H1 (cell line): ENCODE data around the gene HDC. TPM values are rescaled to one million over a fixed set of nuclear protein-coding genes. Genes with fewer than 3 reads are reported as not detected.

Source experiments
- CTCF ChIA-PET: fragments of 300-600 bp; sonication (Branson Sonifier 250); formaldehyde crosslinking; loops from one replicate; lab custom pipeline; 2021; ENCODE audit not compliant: partially characterized antibody; lab: Charles Lee
- POLR2A ChIA-PET: fragments of 300-600 bp; sonication (Branson Sonifier 250); formaldehyde crosslinking; loops from one replicate; lab custom pipeline; 2021; ENCODE audit warnings: inconsistent platforms; ENCODE audit not compliant: partially characterized antibody; lab: Charles Lee
- DNase-seq, 2 experiments: peaks; one replicate each; pipeline versions ENCODE4 v3.0.0 to v3.0.0-alpha.2; 2010 to 2022; ENCODE audit warnings: low spot score in 2 of 2, low read depth in 1 of 2, mixed read lengths in 1 of 2
- FAIRE-seq: peaks from 2 replicates; lab custom pipeline; 2011; peaks lifted over from hg19 to GRCh38; lab: Jason Lieb, UNC
- H2AFZ ChIP-seq: 2 replicates; pipeline ENCODE4 v1.8.1; 2012; ENCODE audit warnings: low read length, inconsistent platforms
- H2AK5ac ChIP-seq: 2 replicates; pipeline ENCODE4 v1.6.1; 2013; ENCODE audit warnings: low read depth, low read length
- H2BK120ac ChIP-seq: replicated peaks from 2 replicates; pipeline ENCODE3; 2013; ENCODE audit warnings: low read depth, low read length, inconsistent platforms
- H2BK12ac ChIP-seq: 2 replicates; pipeline ENCODE4 v1.6.1; 2013; ENCODE audit warnings: low read depth, low read length
- H2BK15ac ChIP-seq: 2 replicates; pipeline ENCODE4 v1.6.1; 2013; ENCODE audit warnings: low read length
- H2BK20ac ChIP-seq: 2 replicates; pipeline ENCODE4 v1.6.1; 2013; ENCODE audit warnings: low read length
- H2BK5ac ChIP-seq: 2 replicates; pipeline ENCODE4 v1.6.1; 2013; ENCODE audit warnings: low read depth, low read length
- H3K14ac ChIP-seq: 2 replicates; pipeline ENCODE4 v1.6.1; 2013; ENCODE audit warnings: inconsistent platforms; ENCODE audit not compliant: insufficient read length
- H3K18ac ChIP-seq: 2 replicates; pipeline ENCODE4 v1.6.1; 2013; ENCODE audit warnings: low read length; ENCODE audit errors: extremely low read depth
- H3K23ac ChIP-seq: 2 replicates; pipeline ENCODE4 v1.6.1; 2013; ENCODE audit warnings: inconsistent platforms; ENCODE audit not compliant: insufficient read length
- H3K23me2 ChIP-seq: 2 replicates; pipeline ENCODE4 v1.6.1; 2013; ENCODE audit warnings: low read depth, low read length
- H3K27ac ChIP-seq: 2 replicates; pipeline ENCODE4 v1.6.1; 2011; ENCODE audit warnings: low read depth, low read length, inconsistent platforms
- H3K27me3 ChIP-seq, 4 experiments: replicated peaks in 1 of 4; 1 replicate in 1 of 4; 2 replicates in 3 of 4; pipeline versions ENCODE4 v1.6.1 to v1.8.1; 2011 to 2013; ENCODE audit warnings: low read length in 3 of 4, mild to moderate bottlenecking in 3 of 4, inconsistent platforms in 2 of 4, mixed read lengths in 2 of 4, moderate library complexity in 1 of 4; ENCODE audit not compliant: control insufficient read depth in 3 of 4, insufficient read depth in 3 of 4; ENCODE audit errors: extremely low read depth in 1 of 4
- H3K36me3 ChIP-seq, 4 experiments: 2 replicates each; pipeline versions ENCODE4 v1.6.1 to v1.8.1; 2011 to 2013; ENCODE audit warnings: mild to moderate bottlenecking in 4 of 4, low read length in 3 of 4, moderate library complexity in 2 of 4, control low read depth in 1 of 4, inconsistent platforms in 1 of 4; ENCODE audit not compliant: insufficient read depth in 4 of 4, control insufficient read depth in 2 of 4
- H3K4ac ChIP-seq: replicated peaks from 2 replicates; pipeline ENCODE3; 2013; ENCODE audit warnings: low read length, low read depth, mixed read lengths, inconsistent platforms; ENCODE audit not compliant: insufficient read length
- H3K4me1 ChIP-seq, 4 experiments: replicated peaks in 1 of 4; 1 replicate in 1 of 4; 2 replicates in 3 of 4; pipeline versions ENCODE4 v1.6.1 to v1.8.1; 2011 to 2013; ENCODE audit warnings: low read length in 3 of 4, inconsistent platforms in 2 of 4, mixed read lengths in 1 of 4; ENCODE audit not compliant: insufficient read depth in 4 of 4, control insufficient read depth in 3 of 4
- H3K4me2 ChIP-seq, 2 experiments: 2 replicates each; pipeline versions ENCODE4 v1.6.1 to v1.8.1; 2011 to 2013; ENCODE audit warnings: low read depth in 2 of 2, low read length in 2 of 2, control low read depth in 1 of 2, inconsistent platforms in 1 of 2, mild to moderate bottlenecking in 1 of 2; ENCODE audit not compliant: insufficient read depth in 1 of 2
- H3K4me3 ChIP-seq, 4 experiments: fragments of 200-600, 300-600 bp in 1 of 4; sonication (generic), shearing (Covaris generic), sonication (Bioruptor Twin) in 1 of 4; 2 replicates each; pipeline versions ENCODE4 v1.5.1 to v1.8.1; 2011 to 2016; ENCODE audit warnings: low read length in 4 of 4, low read depth in 3 of 4, control low read depth in 2 of 4, inconsistent platforms in 2 of 4, mild to moderate bottlenecking in 2 of 4, mixed read lengths in 1 of 4, moderate library complexity in 1 of 4; ENCODE audit not compliant: insufficient read depth in 2 of 4; ENCODE audit errors: extremely low read depth in 1 of 4
- H3K56ac ChIP-seq: replicated peaks from 2 replicates; pipeline ENCODE3; 2013; ENCODE audit warnings: low read depth, mild to moderate bottlenecking, mixed read lengths, low read length, inconsistent platforms; ENCODE audit not compliant: insufficient read length
- H3K79me1 ChIP-seq: 2 replicates; pipeline ENCODE4 v1.6.1; 2013; ENCODE audit warnings: low read depth, low read length, control low read depth
- H3K79me2 ChIP-seq, 2 experiments: 2 replicates each; pipeline versions ENCODE4 v1.6.1 to v1.8.1; 2012 to 2013; ENCODE audit warnings: low read length in 2 of 2, mild to moderate bottlenecking in 2 of 2, inconsistent platforms in 1 of 2; ENCODE audit not compliant: insufficient read depth in 2 of 2, control insufficient read depth in 1 of 2
- H3K9ac ChIP-seq, 4 experiments: replicated peaks in 1 of 4; 1 replicate in 1 of 4; 2 replicates in 3 of 4; pipeline versions ENCODE4 v1.6.1 to v1.8.1; 2011 to 2013; ENCODE audit warnings: low read depth in 3 of 4, low read length in 3 of 4, control low read depth in 2 of 4, mild to moderate bottlenecking in 2 of 4, moderate library complexity in 2 of 4, inconsistent platforms in 1 of 4; ENCODE audit errors: extremely low read depth in 1 of 4
- H3K9me3 ChIP-seq, 2 experiments: 2 replicates each; pipeline versions ENCODE4 v1.6.1 to v1.8.1; 2012 to 2013; ENCODE audit warnings: mild to moderate bottlenecking in 2 of 2, moderate library complexity in 2 of 2, control low read depth in 1 of 2, inconsistent platforms in 1 of 2, low read depth in 1 of 2, low read length in 1 of 2, mixed read lengths in 1 of 2; ENCODE audit not compliant: insufficient read depth in 2 of 2
- H4K20me1 ChIP-seq, 2 experiments: replicated peaks in 1 of 2; 2 replicates each; pipeline versions ENCODE3 to v1.8.1; 2011 to 2013; ENCODE audit warnings: inconsistent platforms in 2 of 2, low read length in 2 of 2, mild to moderate bottlenecking in 1 of 2; ENCODE audit not compliant: insufficient read depth in 2 of 2, control insufficient read depth in 1 of 2
- H4K5ac ChIP-seq: 2 replicates; pipeline ENCODE4 v1.6.1; 2013; ENCODE audit warnings: low read length, low read depth, mixed read lengths, inconsistent platforms; ENCODE audit not compliant: insufficient read length
- H4K8ac ChIP-seq: 2 replicates; pipeline ENCODE4 v1.8.0; 2013; ENCODE audit warnings: mild to moderate bottlenecking, moderate library complexity, low read length, inconsistent platforms; ENCODE audit not compliant: insufficient read depth; ENCODE audit errors: extremely low read depth
- H4K91ac ChIP-seq: replicated peaks from 2 replicates; pipeline ENCODE3; 2013; ENCODE audit warnings: low read length, mixed read lengths, inconsistent platforms; ENCODE audit not compliant: insufficient read length
- BACH1 ChIP-seq: IDR thresholded peaks from 2 replicates; pipeline ENCODE4 v1.6.1; 2012; ENCODE audit warnings: low read length, improper control_type of control experiment
- MAX ChIP-seq: IDR thresholded peaks from 2 replicates; pipeline ENCODE4 v1.6.1; 2012; ENCODE audit warnings: inconsistent platforms
- NRF1 ChIP-seq: IDR thresholded peaks from 2 replicates; pipeline ENCODE4 v1.6.1; 2011; ENCODE audit warnings: mild to moderate bottlenecking, low read depth, low read length, improper control_type of control experiment
- POU5F1 ChIP-seq: IDR thresholded peaks from 2 replicates; pipeline ENCODE4 v1.6.1; 2011; ENCODE audit warnings: low read depth, mild to moderate bottlenecking, low read length, moderate library complexity
- RFX5 ChIP-seq: IDR thresholded peaks from 2 replicates; pipeline ENCODE4 v1.6.1; 2011; ENCODE audit warnings: low read depth, low read length, improper control_type of control experiment, borderline replicate concordance
- RNF2 ChIP-seq: fragments of 200-900, 300-1000 bp; sonication (generic); IDR thresholded peaks from 2 replicates; pipeline ENCODE4 v1.7.1; 2016; ENCODE audit warnings: borderline replicate concordance, low read depth, mild to moderate bottlenecking, antibody characterized with exemption, low read length; ENCODE audit not compliant: poor library complexity, severe bottlenecking; ENCODE audit errors: missing control alignments
- TAF1 ChIP-seq: IDR thresholded peaks from 2 replicates; pipeline ENCODE4 v1.6.1; 2011; ENCODE audit warnings: mild to moderate bottlenecking, low read depth, low read length
- WGBS, 2 experiments: shearing (Covaris generic) in 1 of 2; methylation state at CpG; one replicate each; pipeline versions ENCODE4 v1.1.6 to v1.1.7; 2013 to 2015; ENCODE audit warnings: low lambda C conversion rate in 2 of 2, mixed read lengths in 2 of 2, inconsistent platforms in 1 of 2, low coverage in 1 of 2, missing lambda C conversion rate in 1 of 2; ENCODE audit not compliant: insufficient replicate concordance in 2 of 2, insufficient coverage in 1 of 2, insufficient read length in 1 of 2; ENCODE audit errors: extremely low coverage in 1 of 2, missing lambda C conversion rate in 1 of 2; 5-methylcytosine and 5-hydroxymethylcytosine counted together
- polyA plus RNA-seq, 7 experiments: library from polyadenylated mRNA; depleted of rRNA in 3 of 7; stranded (reverse) in 5 of 7; unstranded in 2 of 7; fragments of >200 nt in 5 of 7; fragments of 200-250 nt in 2 of 7; gene quantifications; 1 replicate in 5 of 7; 2 replicates in 1 of 7; 4 replicates in 1 of 7; pipeline versions ENCODE4 v1.2.1 to v1.2.3, GENCODE V29; 2011 to 2013; ENCODE audit warnings: missing spikeins in 2 of 7, mixed read lengths in 2 of 7
- total RNA-seq: library from RNA; stranded (reverse); fragmentation: NEBNext Ultra II Directional; extraction: Animal tissue kit (Norgen Biotek cat#: 25700); gene quantifications from 2 replicates; pipeline ENCODE4 v1.2.1, GENCODE V29; 2021

Gene HDC
- total and polyA plus RNA-seq, 2 of the 8 experiments (the other 6 are each of a cell fraction or from before 2014, with no cell fraction given) = 0.20 to 0.22 TPM

- no peaks in the 10 kb centered on the region for H3K36me3 ChIP-seq
- no peak overlapping the region for H3K4me3 ChIP-seq
- no peak overlapping the region for H3K23ac ChIP-seq
- H4K8ac ChIP-seq = no peak overlapping the region
- no peak overlapping the region for H2AK5ac ChIP-seq
- no peaks in the 10 kb centered on the region for H3K23me2 ChIP-seq
- no peaks in the 10 kb centered on the region for H3K4me1 ChIP-seq
- no peak overlapping the region for H2BK12ac ChIP-seq
- TF ChIP-seq RNF2 (no peak), POU5F1 (no peak), TAF1 (no peak), NRF1 (no peak), RFX5 (no peak), MAX (no peak), BACH1 (no peak)
- DNase-seq (peak in 1 of 2 experiments; percentile 16), FAIRE-seq (no peak)
- ChIA-PET POLR2A (no interaction called here), CTCF (interaction anchor here (1.0 kb wide), 1 partner anchor 59 kb away, joined by 4 read pairs; no protein-coding TSS in a partner anchor)
- H2BK5ac ChIP-seq = no peak overlapping the region
- H3K27me3 ChIP-seq = no peaks in the 10 kb centered on the region
- H3K79me1 ChIP-seq = no peaks in the 10 kb centered on the region
- no peaks in the 10 kb centered on the region for H3K9me3 ChIP-seq
- no peak overlapping the region for H2BK15ac ChIP-seq
- no peak overlapping the region for H3K4me2 ChIP-seq
- H3K14ac ChIP-seq = no peak overlapping the region
- H2AFZ ChIP-seq = no peak overlapping the region
- H4K20me1 ChIP-seq = no peaks in the 10 kb centered on the region
- H2BK120ac ChIP-seq = no peak overlapping the region
- H3K4ac ChIP-seq = no peak overlapping the region
- H3K79me2 ChIP-seq = no peaks in the 10 kb centered on the region
- H4K91ac ChIP-seq = no peak overlapping the region
- no peak overlapping the region for H2BK20ac ChIP-seq
- no peak overlapping the region for H3K27ac ChIP-seq
- WGBS, 2 experiments = 93% methylated on average over 5 of the region's 5 CpGs; no CpG with 5 or more reads in 1 of the 2 experiments
- no peak overlapping the region for H3K18ac ChIP-seq
- H4K5ac ChIP-seq = no peak overlapping the region
- H3K9ac ChIP-seq = no peak overlapping the region
- no peak overlapping the region for H3K56ac ChIP-seq
Measured at GRCh38 chr15:50256188-50257041, 9.1 kb downstream of the HDC start.
